Activated gamma-delta T cell treated with Interleukin-2 at 50 U/mL for 16 hours (primary cell): ENCODE measurements around the gene PBX3.

Experiments used
- DNase-seq: peaks from one replicate; pipeline ENCODE4 v3.0.0-alpha.2; 2020

The PBX3 gene

DNA sequence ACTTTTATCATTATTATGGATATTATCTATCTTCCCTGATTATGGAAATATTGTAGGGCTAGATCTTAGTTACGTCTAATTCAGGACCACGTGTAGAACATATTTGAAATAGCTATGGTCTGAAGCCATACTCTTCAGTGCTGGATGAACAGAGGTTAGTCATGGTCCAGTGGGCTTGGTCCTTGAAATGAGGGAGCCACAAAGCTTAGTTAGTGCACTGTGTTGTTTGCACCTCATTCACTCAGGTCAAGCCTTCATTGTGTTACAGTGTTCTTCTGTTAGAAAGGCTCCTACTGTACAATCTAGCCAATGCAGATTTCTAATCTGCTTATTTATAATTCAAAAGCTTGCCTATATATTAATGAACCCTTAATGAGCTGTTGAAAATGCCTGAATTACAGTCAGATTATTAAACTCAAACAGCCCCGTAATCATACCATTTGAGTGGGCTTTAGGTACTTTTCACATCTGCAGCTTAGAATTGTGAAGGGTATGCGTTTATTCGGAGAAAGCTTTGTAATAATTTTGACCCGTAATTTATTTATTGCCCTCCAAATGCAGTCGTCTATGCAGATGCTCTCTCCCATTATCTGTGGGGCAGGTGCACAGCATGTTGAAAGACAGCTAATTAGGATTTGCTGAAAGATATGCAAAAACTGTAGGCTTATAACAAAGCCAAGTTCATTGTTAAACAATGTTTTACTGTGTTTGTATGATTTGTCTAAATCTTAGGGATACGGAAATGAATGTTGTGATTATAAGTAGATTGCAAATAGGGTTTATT lies 164.9 kb downstream of the PBX3 start:
- no peak for DNase-seq

DNA sequence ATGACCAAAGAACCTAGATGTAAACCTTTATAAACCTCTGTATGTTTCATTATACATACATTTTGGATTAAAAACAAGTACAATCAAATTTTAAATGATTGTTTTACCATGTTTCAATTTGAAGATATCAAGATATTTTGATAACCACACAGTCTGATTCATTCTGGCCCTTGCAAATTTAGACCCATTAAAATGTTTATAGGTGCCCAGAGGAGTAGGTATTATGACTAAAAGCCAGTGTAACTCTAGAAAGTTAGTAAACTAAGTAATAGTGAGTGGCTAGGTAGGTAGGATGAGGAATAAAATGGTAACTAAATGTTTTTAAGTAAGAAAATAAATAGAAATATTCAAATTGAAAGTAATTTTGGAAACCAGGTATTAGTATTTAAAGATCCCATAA lies 165.5 kb downstream of the PBX3 start:
- no peak for DNase-seq

DNA sequence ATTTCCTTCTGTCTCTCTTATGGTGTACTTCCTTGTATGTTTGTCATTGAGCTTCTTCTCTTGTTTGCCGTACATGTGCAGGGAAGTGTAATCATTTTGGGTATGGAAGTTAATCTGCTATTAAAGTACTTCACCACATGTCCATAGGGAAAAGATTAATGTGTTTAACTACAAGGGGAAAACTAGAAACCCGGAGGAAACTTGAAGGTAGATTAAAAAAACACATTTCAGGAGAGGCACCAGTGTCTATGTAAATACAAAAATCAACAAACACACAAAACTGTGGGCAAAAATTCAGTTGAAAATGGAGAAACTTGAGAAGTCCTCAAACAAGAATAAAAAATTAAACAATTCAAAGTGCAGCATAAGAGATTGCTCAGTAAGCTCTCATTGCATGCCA lies 166.4 kb downstream of the PBX3 start:
- DNase-seq, result no peak

DNA sequence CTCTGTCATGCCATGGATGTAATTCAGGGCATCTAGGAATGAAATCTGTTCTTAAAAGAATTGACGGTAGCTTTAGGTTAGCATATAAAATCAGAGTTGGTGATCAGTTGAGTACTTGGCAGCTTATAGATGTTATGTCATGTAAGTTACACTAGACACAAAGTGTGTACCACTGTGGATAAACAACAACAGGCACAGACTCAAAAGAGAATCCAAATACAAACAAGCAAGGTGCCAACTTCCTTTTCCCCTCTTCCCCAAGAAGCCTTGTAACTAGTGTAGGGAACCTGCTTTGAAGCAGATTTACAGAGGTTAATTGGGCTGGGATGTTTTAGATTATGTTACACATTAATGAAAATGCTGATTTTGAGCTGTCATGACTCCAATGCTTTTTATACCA lies 167.2 kb downstream of the PBX3 start:
- DNase-seq, result no peak

DNA sequence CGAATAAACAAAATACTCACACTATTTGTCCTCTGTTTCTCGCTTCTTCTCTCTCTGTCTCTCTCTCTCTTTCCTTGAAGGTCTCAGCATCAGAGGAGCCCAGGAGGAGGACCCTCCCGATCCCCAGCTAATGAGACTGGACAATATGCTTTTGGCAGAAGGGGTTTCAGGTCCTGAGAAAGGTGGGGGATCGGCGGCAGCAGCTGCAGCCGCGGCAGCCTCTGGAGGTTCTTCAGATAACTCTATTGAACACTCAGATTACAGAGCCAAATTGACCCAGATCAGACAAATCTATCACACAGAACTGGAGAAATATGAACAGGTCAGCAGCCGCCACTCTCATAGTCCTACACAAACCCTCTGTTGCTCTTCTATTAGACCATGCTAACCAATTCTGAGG lies 168.4 kb downstream of the PBX3 start:
- DNase-seq, result no peak

DNA sequence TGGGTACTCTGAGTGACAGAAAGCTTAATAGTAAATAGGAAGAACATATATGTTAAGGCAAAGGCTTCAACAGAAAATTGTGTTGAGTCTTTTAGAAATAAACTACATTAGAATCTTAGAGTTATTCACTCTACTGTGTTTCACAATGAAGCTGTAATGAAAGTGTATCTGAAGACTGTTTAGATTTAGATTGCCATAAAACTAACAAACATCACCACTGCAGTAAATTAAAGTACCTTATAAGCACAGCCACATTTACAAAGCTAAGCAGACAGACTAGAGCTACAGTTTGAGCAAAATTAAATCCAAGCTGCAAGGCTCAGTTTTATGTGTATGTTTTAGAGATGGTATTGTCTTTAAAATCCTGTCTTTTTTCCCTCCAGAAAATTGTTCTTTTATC lies 172.4 kb downstream of the PBX3 start:
- no peak for DNase-seq

DNA sequence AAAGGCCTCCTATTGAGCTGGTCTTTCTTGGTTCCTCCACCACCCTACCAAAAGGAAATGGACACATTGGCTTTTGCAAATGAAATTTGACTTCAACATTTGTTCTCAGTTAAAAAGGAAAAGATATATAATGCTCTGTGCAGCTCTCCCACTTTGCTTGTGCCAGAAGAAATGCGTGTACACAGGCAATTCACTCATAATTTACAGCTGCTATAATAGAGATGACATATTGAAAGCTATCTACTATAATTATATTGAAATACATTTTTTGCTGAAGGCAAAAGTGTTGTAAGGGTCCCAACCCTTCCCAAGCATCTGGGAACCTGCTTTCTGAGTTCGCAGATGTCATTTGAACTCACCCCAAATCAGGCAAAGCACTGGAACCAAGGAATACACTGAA lies 173.2 kb downstream of the PBX3 start:
- DNase-seq, result no peak

DNA sequence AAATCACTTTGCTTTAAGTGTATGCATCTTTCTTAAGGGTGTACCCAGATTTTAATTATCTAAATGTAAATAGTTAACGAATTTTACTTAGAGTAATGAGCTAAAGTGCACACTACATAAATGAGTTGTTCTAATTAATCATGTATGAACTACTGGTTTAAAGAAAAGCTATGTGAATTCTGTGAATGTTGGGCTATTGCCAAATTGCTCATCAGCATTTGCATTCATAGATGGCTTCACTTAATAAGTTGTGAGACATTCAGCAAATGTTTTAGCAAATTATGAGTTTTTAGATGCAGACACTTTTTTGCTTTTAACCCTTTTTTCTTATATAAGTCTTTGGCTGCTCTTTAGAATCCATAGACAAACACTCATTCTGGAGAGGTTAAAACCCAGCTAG lies 175.7 kb downstream of the PBX3 start:
- no peak for DNase-seq

DNA sequence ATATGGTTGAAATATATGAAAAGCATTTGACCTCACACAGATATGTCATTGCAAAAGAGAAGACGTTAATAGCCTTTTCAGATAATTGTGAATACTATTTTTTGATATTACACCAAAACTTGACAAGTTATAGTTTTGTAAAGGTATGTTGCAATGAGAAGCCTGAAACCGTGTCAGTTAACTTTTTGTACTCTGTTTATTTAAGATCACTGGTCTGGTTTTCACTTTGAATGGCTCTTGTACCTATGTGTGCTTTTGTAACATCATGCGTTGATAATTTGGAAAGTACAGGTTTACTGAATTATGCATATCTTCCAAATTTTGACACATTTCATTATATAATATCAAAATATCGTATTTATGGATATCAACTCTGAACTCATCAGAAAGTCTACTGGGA lies 177.2 kb downstream of the PBX3 start:
- no peak for DNase-seq

DNA sequence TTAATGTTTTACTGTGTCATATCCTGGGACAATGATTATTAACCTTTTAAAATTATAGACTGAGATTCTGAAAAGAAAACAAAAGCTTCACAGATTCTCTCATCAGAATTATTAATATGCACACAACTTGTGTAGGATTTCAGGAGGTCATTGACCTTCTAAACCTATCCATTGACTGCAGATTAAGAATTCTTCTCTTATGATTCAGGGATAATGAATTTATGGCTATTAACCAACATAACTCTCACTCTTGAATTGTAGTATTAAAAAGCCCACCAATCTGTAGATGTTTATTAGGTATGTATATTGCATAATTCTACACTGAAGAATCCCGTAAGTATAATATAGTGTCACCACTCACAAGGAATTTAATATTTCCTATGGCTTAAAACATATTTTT lies 179.8 kb downstream of the PBX3 start:
- no peak for DNase-seq

DNA sequence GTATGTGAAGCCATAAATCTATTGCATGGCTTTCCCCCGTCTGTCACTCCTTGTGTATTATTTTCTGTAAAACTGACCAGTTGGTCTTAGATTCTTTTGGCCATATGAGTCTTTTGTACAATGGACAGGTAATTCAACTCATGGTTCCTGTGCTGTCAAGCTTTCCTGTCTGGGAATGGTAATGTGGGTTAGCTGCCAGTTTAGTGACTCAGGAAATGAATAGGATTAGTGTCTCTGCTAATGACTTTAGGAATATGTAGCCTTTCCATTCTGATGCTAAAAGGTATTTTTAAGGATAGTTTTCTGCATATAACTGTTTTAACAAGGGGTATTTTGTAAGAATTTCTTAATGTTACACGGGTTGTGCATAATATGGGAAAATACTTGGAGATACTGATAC lies 182.7 kb downstream of the PBX3 start:
- DNase-seq, result no peak

DNA sequence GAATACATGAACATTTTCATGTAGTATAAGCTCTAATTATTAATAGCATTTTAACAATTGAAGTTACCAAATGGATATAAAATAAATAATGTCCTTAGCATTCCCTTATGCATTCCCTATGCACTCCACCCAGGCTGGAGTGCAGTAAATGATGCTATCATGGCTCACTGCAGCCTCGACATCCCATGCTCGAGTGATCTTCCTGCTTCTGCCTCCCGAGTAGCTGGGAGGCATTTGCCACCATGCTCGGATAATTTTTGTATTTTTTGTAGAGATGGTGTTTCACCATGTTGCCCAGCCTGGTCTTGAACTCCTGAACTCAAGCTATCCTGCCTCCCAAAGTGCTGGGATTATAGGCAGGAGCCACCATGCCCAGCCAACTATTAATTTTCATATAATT lies 184.0 kb downstream of the PBX3 start:
- DNase-seq, result no peak

DNA sequence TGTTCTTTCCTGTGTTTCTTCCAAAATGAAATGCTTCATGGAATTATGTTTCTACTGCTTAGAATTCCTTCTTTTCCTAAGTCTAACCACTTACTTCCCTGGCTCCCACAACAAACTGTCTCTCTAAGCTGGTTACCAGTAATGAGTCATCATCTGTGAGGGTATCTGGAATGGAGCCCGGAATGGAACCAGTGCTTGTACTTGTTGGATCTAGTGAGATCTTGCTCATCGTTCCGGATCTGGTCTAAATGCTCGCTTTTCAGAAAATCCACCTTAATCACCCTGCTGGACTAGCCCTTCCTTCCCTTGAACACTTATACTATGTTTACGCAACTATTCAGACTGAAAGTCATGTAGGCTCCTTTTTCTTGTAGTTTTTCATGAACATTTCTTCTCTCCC lies 184.8 kb downstream of the PBX3 start:
- no peak for DNase-seq

DNA sequence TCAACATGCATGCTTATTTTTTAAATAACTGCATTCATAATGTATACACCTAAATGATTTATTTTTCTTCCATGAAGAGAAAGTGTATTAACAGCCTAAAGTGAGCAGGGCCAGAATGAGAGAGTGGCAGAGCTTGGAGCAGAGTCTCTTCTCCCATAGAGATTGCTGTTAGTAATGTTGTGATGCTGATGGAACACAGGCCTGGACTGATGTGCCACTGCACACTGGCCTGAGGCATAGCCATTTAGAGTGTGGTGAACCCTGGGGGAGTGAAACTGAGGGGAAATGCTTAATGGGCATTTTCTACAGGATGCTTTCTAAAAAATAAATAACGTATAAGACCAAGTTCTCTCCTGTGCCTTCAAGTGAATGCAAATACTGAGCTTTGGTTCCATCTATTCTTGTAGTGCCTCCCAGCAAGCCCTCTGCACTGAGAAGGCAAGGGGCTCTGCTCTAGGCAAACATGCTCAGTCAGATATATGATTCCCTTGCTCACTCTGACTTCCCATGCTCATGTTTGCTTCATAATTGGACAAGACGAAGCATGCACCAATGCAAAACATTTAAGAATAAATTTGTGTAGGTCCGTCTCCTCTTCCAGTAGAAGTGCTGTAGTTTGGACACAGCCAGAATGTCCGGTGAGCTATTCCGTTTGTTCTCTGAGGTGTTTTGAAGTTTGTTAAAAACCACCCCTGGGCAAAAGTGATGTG lies 185.7 kb downstream of the PBX3 start:
- no peak for DNase-seq

DNA sequence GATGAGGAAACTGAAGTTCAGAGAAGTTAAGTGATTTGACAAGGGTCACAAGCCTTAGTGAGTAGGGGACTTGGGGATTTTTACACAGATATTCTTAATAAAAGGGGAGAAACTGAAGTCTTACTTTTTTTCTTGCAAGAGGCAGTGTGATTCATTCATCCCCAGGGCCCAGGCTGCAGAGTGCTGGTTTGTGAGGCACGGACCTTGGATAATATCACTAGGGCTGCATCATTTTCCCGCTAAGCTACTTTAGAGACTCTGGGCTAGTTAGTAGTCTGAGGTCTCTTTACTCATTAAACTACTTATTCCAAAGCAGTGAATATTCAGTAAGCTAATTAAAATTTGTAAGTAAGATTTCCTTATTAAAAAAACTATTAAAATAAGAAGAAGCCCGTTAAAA lies 195.0 kb downstream of the PBX3 start:
- no peak for DNase-seq

DNA sequence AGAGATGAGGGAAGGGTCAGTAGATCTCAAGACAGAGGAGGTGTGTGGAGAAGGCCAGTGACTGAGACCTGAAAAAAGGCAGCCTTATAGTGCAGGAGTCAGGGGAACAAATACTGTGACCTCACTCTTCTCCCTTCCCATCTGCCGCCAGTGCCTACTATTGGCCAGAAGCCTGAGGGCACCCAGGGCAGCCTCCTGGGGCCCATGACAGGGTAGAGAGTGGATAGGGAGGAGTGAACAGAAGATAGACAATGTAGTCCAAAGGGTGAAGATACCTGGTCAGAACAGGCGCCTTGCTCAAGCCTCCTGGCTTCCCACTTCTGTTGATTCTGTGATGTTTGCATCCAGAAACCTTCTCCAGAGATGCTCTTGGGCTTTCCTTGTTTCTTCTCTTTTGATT lies 196.7 kb downstream of the PBX3 start:
- DNase-seq, result no peak

DNA sequence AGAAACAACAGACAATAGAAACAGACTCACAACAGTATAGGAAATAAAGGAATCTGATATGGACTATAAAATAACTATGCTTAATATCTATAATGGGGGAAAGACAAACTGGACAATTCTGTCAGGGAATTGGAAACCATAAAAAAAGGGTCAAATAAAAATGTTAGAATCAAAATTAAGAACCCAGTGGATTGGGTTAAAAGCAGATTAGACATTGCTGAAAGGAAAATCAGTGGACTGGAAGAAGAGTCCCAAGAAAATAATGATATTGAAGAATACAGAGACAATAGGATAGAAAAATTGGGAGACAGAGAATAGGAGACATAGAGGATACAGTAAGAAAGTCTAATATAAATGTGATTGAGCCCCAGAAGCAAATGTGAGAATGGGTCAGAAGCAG lies 199.2 kb downstream of the PBX3 start:
- no peak for DNase-seq

DNA sequence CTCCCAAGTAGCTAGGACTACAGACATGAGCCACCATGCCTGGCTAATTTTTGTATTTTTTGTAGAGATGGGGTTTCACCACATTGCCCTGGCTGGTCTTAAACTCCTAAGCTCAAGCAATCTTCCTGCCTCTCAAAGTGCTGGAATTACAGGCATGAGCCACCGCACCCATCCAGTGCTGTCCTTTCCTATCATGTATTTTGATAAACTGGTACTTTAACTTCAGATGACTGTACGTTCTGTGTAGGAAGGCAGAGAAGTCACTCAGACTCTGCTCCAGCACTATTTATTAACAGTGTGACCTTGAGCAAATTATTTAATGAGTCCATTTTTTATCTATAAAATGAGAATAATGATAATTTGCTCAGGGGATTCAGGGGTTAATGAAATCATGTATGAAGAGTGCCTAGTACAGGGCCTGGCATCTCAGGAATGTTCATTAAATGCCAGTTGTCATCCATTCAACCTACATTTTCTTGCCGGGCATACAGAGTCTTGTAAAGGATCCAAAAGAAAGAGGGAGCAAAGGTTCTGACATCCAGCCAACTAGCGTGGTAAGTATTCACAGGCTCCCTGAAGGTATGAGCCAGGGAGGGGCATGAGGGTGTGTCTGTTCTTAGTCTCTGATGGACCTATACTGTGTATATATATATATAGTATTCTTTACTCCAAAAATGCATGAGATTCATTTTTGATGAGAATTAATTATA lies 201.9 kb downstream of the PBX3 start:
- DNase-seq, result no peak

DNA sequence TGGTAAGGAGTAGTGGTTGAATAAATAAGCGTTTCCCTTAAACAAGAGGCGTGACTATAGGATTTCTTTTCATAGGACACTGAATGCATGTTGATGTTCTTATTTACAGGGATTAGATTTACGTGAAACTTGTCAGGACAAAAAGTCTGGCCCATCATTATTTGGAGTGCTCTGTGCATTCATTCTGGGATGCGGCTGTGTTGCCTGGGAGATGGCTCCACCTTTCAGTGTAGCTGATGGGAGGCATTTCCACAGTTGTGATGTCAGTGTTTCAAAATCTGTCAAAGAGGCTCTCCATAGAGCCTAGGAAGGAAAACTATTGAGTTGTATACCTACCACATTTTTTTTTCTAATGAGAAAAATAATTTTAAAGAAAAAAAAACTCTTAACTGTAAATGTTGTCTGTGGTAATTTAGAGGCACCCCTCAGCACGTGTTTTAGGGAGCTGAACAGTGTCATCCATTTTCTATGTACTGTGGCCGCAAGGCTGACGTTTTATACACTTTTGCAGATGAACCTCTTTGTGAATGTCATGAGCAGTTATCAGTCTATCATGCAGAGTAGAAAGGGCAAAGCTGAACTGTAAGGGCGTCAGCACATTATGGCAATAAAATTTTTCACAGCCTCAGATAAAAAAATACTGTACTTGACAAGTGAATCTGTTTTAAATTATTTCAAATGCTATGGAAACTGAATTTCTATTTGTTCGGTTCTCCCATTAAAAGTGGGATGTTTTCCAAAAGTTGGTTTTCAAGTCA lies 202.7 kb downstream of the PBX3 start:
- no peak for DNase-seq

DNA sequence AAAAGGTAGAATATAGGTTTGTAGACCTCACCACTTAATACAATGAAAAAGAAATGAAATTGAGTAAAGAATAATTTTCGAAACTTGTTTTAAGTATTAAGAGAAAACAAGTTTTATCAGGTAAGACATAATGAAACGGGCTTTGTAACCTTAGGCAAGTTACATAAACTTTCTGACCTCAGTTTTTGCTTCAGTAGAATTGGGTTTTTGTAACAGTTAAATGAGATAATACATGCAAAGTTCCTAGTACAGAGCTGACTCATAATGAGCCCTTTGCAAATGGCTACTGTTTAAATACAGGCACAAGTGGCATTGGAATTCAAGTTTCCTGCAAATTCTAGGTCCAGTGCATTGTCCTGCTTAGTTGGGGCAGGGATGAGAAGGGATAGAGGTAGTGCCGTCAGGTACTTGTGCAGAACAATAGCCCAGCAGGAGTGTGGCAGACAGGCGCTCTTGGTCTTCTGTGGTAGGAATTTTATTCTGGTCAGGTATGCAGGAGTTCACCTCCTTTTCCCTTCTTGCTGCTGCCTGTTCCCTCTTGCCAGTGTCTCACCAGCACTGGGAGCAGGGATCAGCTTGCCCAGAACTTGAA lies 203.8 kb downstream of the PBX3 start:
- no peak for DNase-seq

DNA sequence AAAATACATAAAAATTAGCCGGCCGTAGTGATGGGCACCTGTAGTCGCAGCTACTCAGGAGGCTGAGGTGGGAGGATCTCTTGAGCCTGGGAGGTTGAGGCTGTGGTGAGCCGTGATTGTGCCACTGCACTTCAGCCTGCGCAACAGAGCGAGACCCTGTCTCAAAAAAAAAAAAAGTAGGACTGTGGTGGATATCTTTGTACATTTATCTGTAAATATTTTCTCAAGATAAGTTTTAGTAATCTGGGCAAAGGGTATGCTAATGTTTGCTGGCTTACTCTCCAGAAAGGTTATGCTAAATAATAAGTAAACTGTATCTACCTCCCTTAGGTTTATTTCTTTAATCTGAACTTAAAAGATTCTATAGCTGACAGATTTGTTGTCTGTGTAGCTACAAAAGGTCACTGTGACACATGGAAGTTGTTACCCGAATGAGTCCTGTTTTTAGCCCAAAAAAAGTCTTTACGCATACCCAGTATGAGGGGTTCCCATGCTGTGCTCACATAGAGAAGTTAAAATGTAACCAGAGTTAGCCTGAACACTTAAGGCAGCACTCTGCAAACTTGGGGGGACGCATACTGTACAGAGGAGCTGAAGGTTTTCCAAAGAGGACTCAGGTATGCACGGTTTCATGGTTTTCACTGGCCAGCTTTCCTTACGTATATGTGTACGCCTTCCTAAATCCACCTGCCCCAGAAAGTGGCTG lies 206.3 kb downstream of the PBX3 start:
- DNase-seq, result no peak

DNA sequence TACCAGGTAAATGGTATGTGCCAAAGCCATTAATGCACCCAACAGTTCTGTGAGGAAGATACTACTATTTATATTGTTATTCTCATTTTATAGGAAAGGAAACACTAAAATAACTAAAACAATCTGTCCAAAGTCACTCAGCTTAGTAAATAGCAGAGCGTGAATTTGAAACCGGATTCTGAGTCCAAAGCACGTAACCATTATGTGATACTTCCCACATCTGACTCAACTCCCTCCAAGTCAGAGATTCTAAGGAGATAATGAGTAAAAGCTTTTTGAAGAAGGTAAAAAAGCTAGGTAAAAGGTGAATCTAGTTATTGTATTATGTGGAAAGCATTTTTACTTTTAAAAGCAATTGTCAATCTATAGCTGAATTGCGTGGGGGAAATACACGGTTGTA lies 208.9 kb downstream of the PBX3 start:
- DNase-seq, result no peak
